ENCODE results near the gene IMPDH1.

Gene IMPDH1

GRCh38 chr7:128364166-128364870 lies 45.5 kb downstream of the IMPDH1 start:
- peaks cover 0 to 58% of the 10 kb centered on the region in 2 donors for H3K27me3 ChIP-seq
- peaks cover 0 to 25% (median 18%) of the 10 kb centered on the region in 4 donors for H3K4me1 ChIP-seq
- no peak overlapping the region for H3K4me3 ChIP-seq
- no peak overlapping the region for H3K27ac ChIP-seq
- H3K9me3 ChIP-seq = no peaks in the 10 kb centered on the region
- H3K36me3 ChIP-seq = no peaks in the 10 kb centered on the region
- intact Hi-C loops (cut with DNase I; ENCODE audit: low total_unique reads) = no loop called here
- no peak for TF ChIP-seq CTCF (IDR thresholded peaks at IDR 0.05)
- DNase-seq = no peak

GRCh38 chr7:128363261-128363721 lies 46.5 kb downstream of the IMPDH1 start:
- Histone ChIP-seq H3K27ac (no peak overlapping the region), H3K4me1 (peaks cover 0 to 25% (median 18%) of the 10 kb centered on the region in 4 donors), H3K36me3 (no peaks in the 10 kb centered on the region), H3K27me3 (peaks cover 0 to 60% of the 10 kb centered on the region in 2 donors), H3K9me3 (no peaks in the 10 kb centered on the region), H3K4me3 (no peak overlapping the region)
- DNase-seq = no peak
- intact Hi-C loops (cut with DNase I; ENCODE audit: low total_unique reads) = no loop called here
- no peak for TF ChIP-seq CTCF (IDR thresholded peaks at IDR 0.05)

- H3K4me1 ChIP-seq = peaks cover 0 to 25% (median 18%) of the 10 kb centered on the region in 4 donors
- no peak for TF ChIP-seq CTCF (IDR thresholded peaks at IDR 0.05)
- H3K27me3 ChIP-seq = peaks cover 0 to 60% of the 10 kb centered on the region in 2 donors
- no peaks in the 10 kb centered on the region for H3K9me3 ChIP-seq
- no peaks in the 10 kb centered on the region for H3K36me3 ChIP-seq
- no peak overlapping the region for H3K4me3 ChIP-seq
- H3K27ac ChIP-seq = no peak overlapping the region
- DNase-seq = no peak
- intact Hi-C loops (cut with DNase I; ENCODE audit: low total_unique reads) = no loop called here
Measured at GRCh38 chr7:128362670-128363069, 47.1 kb downstream of the IMPDH1 start.

GRCh38 chr7:128361411-128362379 lies 48.1 kb downstream of the IMPDH1 start, which contains the start of gene PRRT4:
TSS of gene PRRT4 (minus strand) at chr7:128361690.
- Histone ChIP-seq H3K4me1 (peaks cover 0 to 25% (median 18%) of the 10 kb centered on the region in 4 donors), H3K27ac (no peak within 1 kb of the TSS), H3K27me3 (peaks cover 0 to 61% of the 10 kb centered on the region in 2 donors), H3K36me3 (no peaks in the 10 kb centered on the region), H3K4me3 (peak within 1 kb of the TSS; percentile 46 to 57), H3K9me3 (no peaks in the 10 kb centered on the region)
- TF ChIP-seq CTCF (IDR thresholded peaks at IDR 0.05) = no peak
- peak in 1 of 2 donors; percentile 68 for DNase-seq
- intact Hi-C loops (cut with DNase I; ENCODE audit: low total_unique reads) = no loop called here

GRCh38 chr7:128360359-128360678 lies 49.5 kb downstream of the IMPDH1 start:
- H3K27ac ChIP-seq = no peak overlapping the region
- intact Hi-C loops (cut with DNase I; ENCODE audit: low total_unique reads) = no loop called here
- no peak for DNase-seq
- peaks cover 0 to 60% of the 10 kb centered on the region in 2 donors for H3K27me3 ChIP-seq
- H3K4me3 ChIP-seq = peak overlapping the region in 1 of 2 donors; percentile 57
- no peaks in the 10 kb centered on the region for H3K9me3 ChIP-seq
- no peaks in the 10 kb centered on the region for H3K36me3 ChIP-seq
- H3K4me1 ChIP-seq = peaks cover 0 to 25% (median 18%) of the 10 kb centered on the region in 4 donors
- TF ChIP-seq CTCF (IDR thresholded peaks at IDR 0.05) = no peak
